ENCODE measurements around the gene RSPRY1.

DNA sequence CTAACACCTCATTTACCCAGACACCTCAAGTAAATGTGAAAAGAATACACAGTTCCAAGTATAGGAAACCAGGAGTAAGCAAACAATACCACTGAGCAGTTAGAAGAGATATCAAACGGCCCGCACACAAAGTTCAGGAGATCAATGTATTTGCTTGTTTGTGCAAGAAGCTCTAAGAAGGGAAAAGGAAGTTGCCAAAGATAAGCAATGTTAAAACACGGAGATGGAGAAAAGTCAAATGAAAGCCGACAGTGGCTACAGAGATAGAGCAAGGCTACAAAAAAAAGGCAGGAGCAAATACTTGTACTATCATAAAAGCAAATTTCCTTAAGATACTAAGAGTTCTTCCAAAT, 29.8 kb upstream of the RSPRY1 start:
- TF ChIP-seq, protein P1, sequence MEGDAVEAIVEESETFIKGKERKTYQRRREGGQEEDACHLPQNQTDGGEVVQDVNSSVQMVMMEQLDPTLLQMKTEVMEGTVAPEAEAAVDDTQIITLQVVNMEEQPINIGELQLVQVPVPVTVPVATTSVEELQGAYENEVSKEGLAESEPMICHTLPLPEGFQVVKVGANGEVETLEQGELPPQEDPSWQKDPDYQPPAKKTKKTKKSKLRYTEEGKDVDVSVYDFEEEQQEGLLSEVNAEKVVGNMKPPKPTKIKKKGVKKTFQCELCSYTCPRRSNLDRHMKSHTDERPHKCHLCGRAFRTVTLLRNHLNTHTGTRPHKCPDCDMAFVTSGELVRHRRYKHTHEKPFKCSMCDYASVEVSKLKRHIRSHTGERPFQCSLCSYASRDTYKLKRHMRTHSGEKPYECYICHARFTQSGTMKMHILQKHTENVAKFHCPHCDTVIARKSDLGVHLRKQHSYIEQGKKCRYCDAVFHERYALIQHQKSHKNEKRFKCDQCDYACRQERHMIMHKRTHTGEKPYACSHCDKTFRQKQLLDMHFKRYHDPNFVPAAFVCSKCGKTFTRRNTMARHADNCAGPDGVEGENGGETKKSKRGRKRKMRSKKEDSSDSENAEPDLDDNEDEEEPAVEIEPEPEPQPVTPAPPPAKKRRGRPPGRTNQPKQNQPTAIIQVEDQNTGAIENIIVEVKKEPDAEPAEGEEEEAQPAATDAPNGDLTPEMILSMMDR (conservative IDR thresholded peaks at IDR 0.05 in 1 of 2, IDR thresholded peaks at IDR 0.05 in 1 of 2; ENCODE audit: low read depth in 1 of 2, low read length in 2 of 2): no peak
- no peak for TF ChIP-seq EZH2 (IDR thresholded peaks at IDR 0.05; ENCODE audit: low read length, missing control alignments)

All from fibroblast of lung (primary cell).